COLO829 (cell line): ENCODE results near the gene ZNF24.

Experiments
- DNase-seq: peaks from one replicate; pipeline ENCODE4 v3.0.0; 2012; ENCODE audit warnings: low spot score

The ZNF24 gene

DNA sequence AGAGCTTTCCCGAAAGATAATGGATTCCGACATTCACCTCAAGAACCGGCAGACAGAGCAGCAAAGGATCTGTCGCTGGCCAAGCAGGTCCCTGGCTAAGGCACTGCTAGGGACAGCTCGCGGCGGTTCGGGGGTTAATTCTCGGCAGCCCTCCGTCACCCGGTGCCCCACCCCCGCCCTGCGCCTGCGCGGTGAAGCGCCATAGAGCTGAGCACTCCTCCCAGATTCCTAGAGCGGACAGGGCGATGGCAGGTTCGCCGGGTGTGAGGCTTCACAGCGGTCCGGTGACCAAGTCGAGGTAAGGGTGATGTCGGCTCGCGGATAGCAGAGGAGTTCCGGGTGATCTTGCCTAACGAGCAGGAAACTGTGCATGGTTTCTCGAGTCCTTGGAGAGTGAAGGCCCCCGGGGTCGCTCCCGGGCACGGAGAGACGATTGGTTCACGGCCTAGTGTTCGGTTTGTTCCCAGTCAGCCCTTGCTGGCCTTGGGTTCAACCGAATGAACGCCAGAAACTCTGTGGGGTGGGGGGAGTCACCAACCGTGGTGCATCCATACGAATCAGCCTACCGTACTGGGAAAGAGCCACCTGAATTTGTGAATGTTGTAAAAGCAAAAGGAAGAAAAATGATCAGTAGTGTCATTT, 54.0 kb downstream of the ZNF24 start, which contains the start of gene ZSCAN30:
Gene ZSCAN30, minus strand, starts transcription at position 136 of the 642 bp plus-strand sequence. CDS start 25,877 bp downstream, outside the sequence.
- DNase-seq = peak; percentile 97

DNA sequence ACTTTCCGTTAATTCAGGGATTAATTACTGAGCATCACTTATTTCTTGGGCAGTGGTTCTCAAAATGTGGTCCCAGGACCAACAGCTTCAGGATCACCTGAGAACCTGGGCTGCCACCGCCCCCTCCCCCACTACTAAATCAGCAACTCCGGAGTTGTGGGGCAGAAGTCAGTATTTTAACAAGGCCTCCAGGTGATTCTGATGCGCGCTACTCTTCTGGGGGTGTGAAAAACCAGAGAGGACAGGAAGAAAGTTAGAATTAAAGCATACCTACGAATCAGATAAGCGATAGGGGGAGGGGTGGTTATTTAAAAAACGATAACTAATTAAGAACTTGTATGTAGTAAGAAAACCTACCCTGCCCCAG, 54.5 kb downstream of the ZNF24 start:
- DNase-seq = no peak

DNA sequence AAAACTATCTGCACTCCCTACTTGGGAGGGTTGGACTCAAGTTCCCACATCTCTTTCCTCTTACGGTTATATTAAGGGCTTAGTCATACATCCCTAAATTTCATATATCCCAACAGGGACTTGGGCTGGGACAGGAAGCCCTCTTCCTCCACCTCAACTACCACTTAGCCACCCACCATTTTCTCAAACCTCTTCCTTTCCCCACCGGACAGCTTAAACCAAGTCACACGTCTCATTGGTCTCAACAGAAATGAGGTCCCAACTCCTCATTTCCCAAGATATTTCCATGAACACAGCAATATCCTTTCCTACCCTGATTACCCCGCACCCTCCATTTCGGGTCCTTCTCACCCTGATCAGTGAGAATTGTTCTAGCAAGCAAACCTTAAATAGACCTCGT, 54.9 kb downstream of the ZNF24 start:
- peak; percentile 3 for DNase-seq

GRCh38 chr18:35284841-35285240, 59.4 kb downstream of the ZNF24 start:
- no peak for DNase-seq

- no peak for DNase-seq
These were observed 60.1 kb downstream of the ZNF24 start for GRCh38 chr18:35283923-35284794.

GRCh38 chr18:35282353-35282752, 61.9 kb downstream of the ZNF24 start:
- no peak for DNase-seq
